Breast epithelium (tissue), 4 donors: ENCODE results near the gene SMARCA2. TPM values are rescaled to one million over a fixed set of nuclear protein-coding genes. Genes with fewer than 3 reads are reported as not detected.
A peak's percentile ranks its signal among the peaks of the same experiment; 100 is the strongest.

Source experiments
- DNase-seq, 2 donors: peaks; one replicate each; pipeline ENCODE4 v3.0.0-alpha.2; 2019; ENCODE audit warnings: low spot score in 2 of 2
- H3K27ac ChIP-seq, 2 donors: fragments of 200-600 bp; sonication (generic) in 1 of 2; one replicate each; pipeline ENCODE4 v1.5.1; 2016 to 2019; ENCODE audit warnings: mild to moderate bottlenecking in 1 of 2
- H3K27me3 ChIP-seq, 2 donors: fragments of 200-600 bp; sonication (generic) in 1 of 2; one replicate each; pipeline versions ENCODE4 v1.5.1 to v1.6.0; 2017 to 2019; ENCODE audit warnings: control low read depth in 1 of 2, mild to moderate bottlenecking in 1 of 2
- H3K36me3 ChIP-seq: fragments of 200-600 bp; one replicate; pipeline ENCODE4 v1.5.1; 2019
- H3K4me1 ChIP-seq, 2 donors: fragments of 200-600 bp; sonication (generic); one replicate each; pipeline ENCODE4 v1.5.1; 2016 to 2019; ENCODE audit warnings: control low read depth in 1 of 2
- H3K4me3 ChIP-seq, 3 donors: fragments of 200-600 bp; sonication (generic); 1 replicate in 2 of 3; 2 replicates in 1 of 3; pipeline ENCODE4 v1.5.1; 2016 to 2019; ENCODE audit warnings: mild to moderate bottlenecking in 3 of 3, moderate library complexity in 2 of 3
- H3K9me3 ChIP-seq, 2 donors: fragments of 200-600 bp; sonication (generic) in 1 of 2; one replicate each; pipeline ENCODE4 v1.5.1; 2016 to 2019; ENCODE audit warnings: control low read depth in 1 of 2
- CTCF ChIP-seq, 3 donors: fragments of 450-650 bp; IDR thresholded peaks; one replicate each; pipeline ENCODE4 v1.5.1; 2016 to 2017; ENCODE audit warnings: antibody characterized with exemption in 3 of 3, mild to moderate bottlenecking in 3 of 3, moderate library complexity in 3 of 3
- POLR2A ChIP-seq: fragments of 450-650 bp; IDR thresholded peaks from one replicate; pipeline ENCODE4 v1.6.1; 2016; ENCODE audit warnings: antibody characterized with exemption, mild to moderate bottlenecking, moderate library complexity
- POLR2AphosphoS5 ChIP-seq, 3 donors: sonication (generic); formaldehyde crosslinking; IDR thresholded peaks; one replicate each; pipeline ENCODE4 v1.6.1; 2017; ENCODE audit warnings: antibody characterized with exemption in 3 of 3
- intact Hi-C: fragments of 100-400 bp; cut with DNase I; formaldehyde crosslinking; loops from one replicate; pipeline ENCODE4 v1.15.1; 2023; ENCODE audit warnings: low total_unique reads
- total RNA-seq, 3 donors: library from RNA; depleted of rRNA; stranded (reverse); fragments of >200 nt; gene quantifications; one replicate each; pipeline ENCODE4 v1.1.0, GENCODE V29; 2016

The SMARCA2 gene
- total RNA-seq, 3 donors from 2014 or later = 140 to 191 (median 142) TPM

DNA sequence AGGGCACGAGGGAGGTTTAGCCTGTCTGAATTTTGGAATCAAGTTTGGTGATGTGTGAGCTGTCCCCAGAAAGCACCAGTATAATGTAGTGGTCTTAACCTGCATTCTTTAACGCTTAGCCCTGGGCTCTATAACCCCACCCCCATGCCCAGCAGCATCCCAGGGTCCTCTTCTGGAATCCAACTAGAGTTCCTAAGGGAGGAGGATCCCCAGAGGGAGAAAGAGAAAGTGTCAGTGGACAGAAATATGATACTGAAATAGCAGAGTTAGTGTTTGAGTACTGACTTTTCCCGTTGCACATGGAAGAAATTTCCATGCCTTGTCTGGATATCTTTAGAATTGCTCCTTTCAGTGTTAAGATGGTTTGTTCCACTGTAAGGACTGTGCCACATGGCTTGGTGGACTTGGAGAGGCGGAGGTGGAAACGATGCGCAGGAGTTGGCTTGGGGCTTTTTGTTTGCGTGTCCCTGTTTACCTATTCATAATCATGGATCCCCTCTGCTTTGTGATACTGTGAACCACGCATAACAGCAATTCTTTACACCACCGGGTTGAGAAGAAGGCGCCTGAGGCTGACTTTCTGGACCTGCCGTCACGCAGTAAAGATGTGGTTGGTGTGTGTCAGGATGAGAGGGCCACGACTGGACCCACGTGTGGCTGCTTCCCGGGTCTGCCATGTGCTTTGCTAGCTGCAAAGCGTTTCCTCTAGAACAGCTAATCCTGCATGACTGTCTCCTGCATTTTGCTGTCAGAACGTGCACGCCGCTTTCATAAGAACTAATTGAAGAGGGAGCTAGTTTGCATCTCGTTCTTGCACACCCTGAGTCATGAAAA lies 142.3 kb downstream of the SMARCA2 start:
- Histone ChIP-seq H3K36me3 (no peaks in the 10 kb centered on the region), H3K27ac (peak overlapping the region; percentile 80 to 86), H3K4me3 (peak overlapping the region; percentile 40 to 60 (median 50)), H3K4me1 (peaks cover 0 to 8% of the 10 kb centered on the region in 2 donors), H3K27me3 (no peaks in the 10 kb centered on the region), H3K9me3 (no peaks in the 10 kb centered on the region)
- DNase-seq = no peak
- intact Hi-C loops = no loop called here
- TF ChIP-seq POLR2A = no peak
- TF ChIP-seq CTCF (IDR thresholded peaks at IDR 0.05) = no peak
- no peak for TF ChIP-seq POLR2AphosphoS5 (IDR thresholded peaks at IDR 0.05)

- no peaks in the 10 kb centered on the region for H3K27me3 ChIP-seq
- intact Hi-C loops = no loop called here
- H3K9me3 ChIP-seq = no peaks in the 10 kb centered on the region
- no peaks in the 10 kb centered on the region for H3K36me3 ChIP-seq
- peak in 1 of 2 donors; percentile 35 for DNase-seq
- H3K4me3 ChIP-seq = peak overlapping the region; percentile 40 to 60 (median 50)
- no peak for TF ChIP-seq POLR2AphosphoS5 (IDR thresholded peaks at IDR 0.05)
- H3K27ac ChIP-seq = peak overlapping the region; percentile 66 to 86
- H3K4me1 ChIP-seq = peaks cover 0 to 8% of the 10 kb centered on the region in 2 donors
Observed at GRCh38 chr9:2158111-2158610, 143.0 kb downstream of the SMARCA2 start.

- Histone ChIP-seq H3K27me3 (no peaks in the 10 kb centered on the region), H3K4me3 (peak overlapping the region; percentile 40 to 60 (median 50)), H3K27ac (peak overlapping the region; percentile 66 to 86), H3K4me1 (peaks cover 0 to 8% of the 10 kb centered on the region in 2 donors), H3K36me3 (no peaks in the 10 kb centered on the region), H3K9me3 (no peaks in the 10 kb centered on the region)
- intact Hi-C loops = no loop called here
- no peak for DNase-seq
- no peak for TF ChIP-seq POLR2A
- TF ChIP-seq POLR2AphosphoS5 (IDR thresholded peaks at IDR 0.05) = no peak
- TF ChIP-seq CTCF (IDR thresholded peaks at IDR 0.05) = no peak
Observed at GRCh38 chr9:2158766-2159430, 143.8 kb downstream of the SMARCA2 start.

DNA sequence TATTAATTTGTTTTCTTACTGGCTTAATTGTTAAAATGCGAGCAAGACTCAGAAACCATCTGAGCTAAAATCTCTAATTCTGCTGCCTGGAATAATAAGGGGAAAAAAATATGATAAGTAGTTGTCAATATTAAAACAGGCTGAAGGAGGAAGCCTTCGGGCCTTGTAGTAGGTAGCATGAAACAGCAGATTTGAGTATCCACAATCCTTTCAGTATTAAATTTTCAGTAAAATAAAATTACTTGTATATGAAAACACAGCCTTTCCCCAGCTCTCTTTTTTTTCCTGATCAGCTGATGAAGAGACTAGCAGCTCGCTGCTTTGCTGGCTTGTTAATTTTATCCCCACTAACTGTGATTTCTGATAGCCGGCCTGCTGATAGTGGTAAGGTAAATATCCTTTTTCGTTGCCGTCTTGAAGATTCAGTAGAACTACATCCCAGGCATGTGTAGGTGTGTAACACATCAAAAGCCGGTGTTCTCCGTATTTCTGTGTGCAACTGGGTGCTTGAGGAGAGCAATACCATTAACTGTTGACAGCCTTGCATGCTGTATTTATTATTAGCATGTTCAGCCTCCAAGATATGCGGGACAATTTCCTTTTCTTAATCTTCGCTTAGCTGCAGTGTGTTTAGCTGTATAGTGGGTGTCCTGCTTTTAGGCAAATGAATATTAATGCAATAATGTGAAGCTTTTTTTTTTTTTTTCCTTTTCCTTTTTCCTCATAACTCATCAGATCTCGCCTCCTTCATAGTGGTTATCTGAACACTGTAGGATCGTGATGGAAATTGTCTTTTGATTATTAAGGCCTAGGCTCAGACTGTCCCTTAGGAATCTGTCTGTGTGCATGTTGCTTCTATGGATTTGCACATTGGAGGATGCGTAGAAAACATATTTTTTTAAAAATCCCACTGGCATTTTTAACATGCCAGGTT lies 144.6 kb downstream of the SMARCA2 start:
- no peaks in the 10 kb centered on the region for H3K9me3 ChIP-seq
- TF ChIP-seq POLR2A = no peak
- H3K4me1 ChIP-seq = peaks cover 0 to 8% of the 10 kb centered on the region in 2 donors
- H3K4me3 ChIP-seq = peak overlapping the region; percentile 40 to 60 (median 50)
- H3K36me3 ChIP-seq = no peaks in the 10 kb centered on the region
- intact Hi-C loops = no loop called here
- H3K27me3 ChIP-seq = no peaks in the 10 kb centered on the region
- H3K27ac ChIP-seq = peak overlapping the region; percentile 59 to 86
- DNase-seq = no peak

- Histone ChIP-seq H3K4me3 (no peak overlapping the region), H3K36me3 (no peaks in the 10 kb centered on the region), H3K4me1 (peaks cover 0 to 8% of the 10 kb centered on the region in 2 donors), H3K27me3 (no peaks in the 10 kb centered on the region), H3K27ac (no peak overlapping the region), H3K9me3 (no peaks in the 10 kb centered on the region)
- TF ChIP-seq POLR2A (no peak), POLR2AphosphoS5 (IDR thresholded peaks at IDR 0.05) (no peak), CTCF (IDR thresholded peaks at IDR 0.05) (no peak)
- intact Hi-C loops = no loop called here
- DNase-seq = no peak
Observed at GRCh38 chr9:2161661-2162060, 146.5 kb downstream of the SMARCA2 start.
